ENCODE data around the gene ALOX12B.
"Not testable (repeated sequence)": the region's sequence is repeated elsewhere in the genome, so short reads cannot be mapped to it uniquely, and the experiment has no call there.

ALOX12B gene

DNA sequence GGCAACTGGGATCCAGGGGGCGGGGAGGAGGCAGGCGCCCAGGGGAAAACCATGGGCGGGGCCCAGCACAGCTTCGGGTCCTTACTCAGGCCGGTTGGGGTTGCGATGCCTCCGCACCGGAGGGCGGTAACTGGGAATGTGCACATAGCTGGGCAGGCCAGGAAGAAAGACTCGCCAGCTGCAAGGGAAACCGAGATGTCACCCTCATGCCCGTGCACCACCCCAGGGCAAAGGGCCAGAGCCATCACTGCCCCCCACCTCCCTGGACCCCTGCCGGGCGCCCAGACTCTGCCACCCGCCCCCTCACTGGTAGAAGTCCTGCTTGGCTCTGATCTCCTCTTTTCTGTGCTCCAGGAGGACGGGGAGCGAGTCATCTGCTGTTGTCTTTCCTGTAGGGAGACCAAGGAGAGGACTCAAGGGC lies 6.7 kb downstream of the ALOX12B start:
- Histone ChIP-seq H3K4me1 (ENCODE audit: insufficient read depth, low read length, severe bottlenecking) (peaks cover 7% of the 10 kb centered on the region), H3K9me2 (ENCODE audit: low read depth, low read length) (no peaks in the 10 kb centered on the region), H4K20me1 (ENCODE audit: insufficient read depth, low read length) (no peaks in the 10 kb centered on the region), H3F3A (ENCODE audit: insufficient read depth, low read length) (no peaks in the 10 kb centered on the region), H3K27ac (ENCODE audit: low read depth, low read length, poor library complexity, severe bottlenecking) (no peak overlapping the region), H3K4me3 (ENCODE audit: low read depth, low read length, poor library complexity, severe bottlenecking) (no peak overlapping the region), H3K79me2 (ENCODE audit: insufficient read depth, low read length) (no peaks in the 10 kb centered on the region), H2AFZ (ENCODE audit: low read length) (no peak overlapping the region), H3K36me3 (ENCODE audit: insufficient read depth, low read length) (no peaks in the 10 kb centered on the region; the same call in 1 of the 2 replicates), H3K9ac (ENCODE audit: low read length) (no peak overlapping the region), H3K27me3 (ENCODE audit: insufficient read depth, low read length) (no peaks in the 10 kb centered on the region), H3K9me3 (ENCODE audit: low read length) (no peaks in the 10 kb centered on the region), H3K4me2 (ENCODE audit: low read length) (no peak overlapping the region)
- no peak for TF ChIP-seq EZH2 (IDR thresholded peaks at IDR 0.05; ENCODE audit: borderline replicate concordance, low read length)
- TF ChIP-seq, protein P1, sequence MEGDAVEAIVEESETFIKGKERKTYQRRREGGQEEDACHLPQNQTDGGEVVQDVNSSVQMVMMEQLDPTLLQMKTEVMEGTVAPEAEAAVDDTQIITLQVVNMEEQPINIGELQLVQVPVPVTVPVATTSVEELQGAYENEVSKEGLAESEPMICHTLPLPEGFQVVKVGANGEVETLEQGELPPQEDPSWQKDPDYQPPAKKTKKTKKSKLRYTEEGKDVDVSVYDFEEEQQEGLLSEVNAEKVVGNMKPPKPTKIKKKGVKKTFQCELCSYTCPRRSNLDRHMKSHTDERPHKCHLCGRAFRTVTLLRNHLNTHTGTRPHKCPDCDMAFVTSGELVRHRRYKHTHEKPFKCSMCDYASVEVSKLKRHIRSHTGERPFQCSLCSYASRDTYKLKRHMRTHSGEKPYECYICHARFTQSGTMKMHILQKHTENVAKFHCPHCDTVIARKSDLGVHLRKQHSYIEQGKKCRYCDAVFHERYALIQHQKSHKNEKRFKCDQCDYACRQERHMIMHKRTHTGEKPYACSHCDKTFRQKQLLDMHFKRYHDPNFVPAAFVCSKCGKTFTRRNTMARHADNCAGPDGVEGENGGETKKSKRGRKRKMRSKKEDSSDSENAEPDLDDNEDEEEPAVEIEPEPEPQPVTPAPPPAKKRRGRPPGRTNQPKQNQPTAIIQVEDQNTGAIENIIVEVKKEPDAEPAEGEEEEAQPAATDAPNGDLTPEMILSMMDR (IDR thresholded peaks at IDR 0.05; ENCODE audit: low read length) = no peak

DNA sequence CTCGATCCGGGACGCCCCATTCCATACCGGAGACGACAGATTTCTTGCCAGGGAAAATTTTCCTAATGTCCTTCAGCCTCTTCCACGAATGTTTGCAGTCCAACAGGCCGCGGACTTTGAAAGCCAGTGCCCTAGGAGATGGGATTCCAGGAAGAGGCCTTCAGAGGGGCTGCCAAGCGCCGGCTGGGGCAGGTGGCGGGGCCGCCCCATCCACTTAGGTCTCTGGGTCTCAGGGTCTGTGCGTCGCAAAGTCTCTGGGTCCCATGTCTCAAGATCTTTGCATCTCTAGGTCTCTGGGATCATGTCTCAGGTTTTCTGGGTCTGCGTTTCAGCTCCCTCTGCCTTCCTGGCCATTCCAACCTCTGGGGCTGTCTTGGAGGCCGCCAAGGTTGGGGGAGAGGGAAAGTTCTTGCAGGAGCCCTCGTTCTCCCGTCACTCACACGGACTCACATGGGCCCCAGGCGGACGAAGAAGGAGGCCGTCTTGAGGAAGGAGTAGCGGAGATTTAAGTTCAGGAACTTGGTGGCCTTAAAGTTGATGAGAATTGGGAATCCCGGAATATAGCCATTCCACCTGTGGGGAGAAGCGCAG lies 7.2 kb downstream of the ALOX12B start:
- Histone ChIP-seq H3K79me2 (ENCODE audit: insufficient read depth, low read length) (no peaks in the 10 kb centered on the region), H3K4me2 (ENCODE audit: low read length) (peak overlapping the region; percentile 89), H3K27me3 (ENCODE audit: insufficient read depth, low read length) (no peaks in the 10 kb centered on the region), H3K9ac (ENCODE audit: low read length) (peak overlapping the region; percentile 75; the same call in 1 of the 2 replicates), H2AFZ (ENCODE audit: low read length) (no peak overlapping the region), H3F3A (ENCODE audit: insufficient read depth, low read length) (no peaks in the 10 kb centered on the region), H3K9me3 (ENCODE audit: low read length) (no peaks in the 10 kb centered on the region), H3K4me1 (ENCODE audit: insufficient read depth, low read length, severe bottlenecking) (peaks cover 7% of the 10 kb centered on the region), H4K20me1 (ENCODE audit: insufficient read depth, low read length) (no peaks in the 10 kb centered on the region), H3K36me3 (ENCODE audit: insufficient read depth, low read length) (no peaks in the 10 kb centered on the region; the same call in 1 of the 2 replicates), H3K27ac (ENCODE audit: low read depth, low read length, poor library complexity, severe bottlenecking) (no peak overlapping the region), H3K9me2 (ENCODE audit: low read depth, low read length) (no peaks in the 10 kb centered on the region), H3K4me3 (ENCODE audit: low read depth, low read length, poor library complexity, severe bottlenecking) (peak overlapping the region; percentile 71)
- TF ChIP-seq, protein P1 (IDR thresholded peaks at IDR 0.05; ENCODE audit: low read length) = no peak
- TF ChIP-seq EZH2 (IDR thresholded peaks at IDR 0.05; ENCODE audit: borderline replicate concordance, low read length) = no peak

DNA sequence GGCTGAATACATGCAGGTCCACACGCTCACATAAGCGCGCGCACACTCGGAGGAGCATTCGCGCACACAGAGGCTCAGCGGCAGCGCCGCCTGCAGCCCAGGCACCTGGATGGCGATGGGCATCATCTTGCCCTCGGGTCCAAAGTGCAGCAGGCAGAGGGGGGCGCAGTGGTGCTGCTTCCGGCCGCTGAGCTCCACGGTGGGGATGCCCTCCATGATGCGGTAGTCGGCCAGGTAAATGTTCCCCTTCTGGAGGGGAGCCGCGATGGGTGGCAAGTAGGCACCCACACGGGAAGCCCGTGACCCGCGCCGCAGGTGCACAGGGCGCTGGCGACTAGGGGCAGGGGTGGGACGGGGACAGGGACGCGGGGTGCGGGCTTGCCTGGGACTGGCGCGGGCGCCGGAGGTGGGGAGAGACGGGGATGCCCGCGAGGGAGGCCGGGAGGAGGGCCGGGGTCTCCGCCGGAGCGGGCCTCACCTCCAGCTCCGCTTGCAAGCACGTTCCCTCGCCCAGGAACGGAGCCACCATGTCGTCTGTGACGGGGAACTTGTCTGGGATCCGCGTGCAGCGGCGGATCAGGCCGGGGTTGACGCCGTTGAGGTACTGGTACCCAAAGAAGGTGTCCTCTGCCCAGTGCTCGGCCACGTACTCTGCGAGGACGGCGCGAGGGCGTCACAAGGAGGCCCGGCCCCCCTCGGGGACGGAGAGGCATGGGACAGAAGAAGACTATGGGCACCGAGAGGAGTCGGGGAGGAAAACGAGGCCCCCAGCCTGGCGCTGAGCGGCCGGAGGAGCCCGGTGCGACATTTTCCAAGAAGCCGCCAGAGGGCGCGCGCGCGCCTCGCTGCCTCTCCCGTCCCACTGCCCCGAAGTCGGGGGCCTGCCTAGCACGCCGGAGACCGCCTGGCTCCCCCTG lies 8.0 kb downstream of the ALOX12B start:
- H3K79me2 ChIP-seq (ENCODE audit: insufficient read depth, low read length) = no peaks in the 10 kb centered on the region
- no peaks in the 10 kb centered on the region for H4K20me1 ChIP-seq (ENCODE audit: insufficient read depth, low read length)
- no peaks in the 10 kb centered on the region for H3F3A ChIP-seq (ENCODE audit: insufficient read depth, low read length)
- H3K4me3 ChIP-seq (ENCODE audit: low read depth, low read length, poor library complexity, severe bottlenecking) = peak overlapping the region; percentile 71
- H3K9ac ChIP-seq (ENCODE audit: low read length) = peak overlapping the region; percentile 75
- H3K36me3 ChIP-seq (ENCODE audit: insufficient read depth, low read length) = no peaks in the 10 kb centered on the region; the same call in 1 of the 2 replicates
- H3K4me1 ChIP-seq (ENCODE audit: insufficient read depth, low read length, severe bottlenecking) = peaks cover 7% of the 10 kb centered on the region
- no peak for TF ChIP-seq EZH2 (IDR thresholded peaks at IDR 0.05; ENCODE audit: borderline replicate concordance, low read length)
- TF ChIP-seq, protein P1 (IDR thresholded peaks at IDR 0.05; ENCODE audit: low read length) = peak; percentile 96
- no peak overlapping the region for H2AFZ ChIP-seq (ENCODE audit: low read length)
- H3K9me3 ChIP-seq (ENCODE audit: low read length) = no peaks in the 10 kb centered on the region
- no peaks in the 10 kb centered on the region for H3K9me2 ChIP-seq (ENCODE audit: low read depth, low read length)
- no peaks in the 10 kb centered on the region for H3K27me3 ChIP-seq (ENCODE audit: insufficient read depth, low read length)
- H3K4me2 ChIP-seq (ENCODE audit: low read length) = peak overlapping the region; percentile 89
- peak overlapping the region; percentile 4 for H3K27ac ChIP-seq (ENCODE audit: low read depth, low read length, poor library complexity, severe bottlenecking)

DNA sequence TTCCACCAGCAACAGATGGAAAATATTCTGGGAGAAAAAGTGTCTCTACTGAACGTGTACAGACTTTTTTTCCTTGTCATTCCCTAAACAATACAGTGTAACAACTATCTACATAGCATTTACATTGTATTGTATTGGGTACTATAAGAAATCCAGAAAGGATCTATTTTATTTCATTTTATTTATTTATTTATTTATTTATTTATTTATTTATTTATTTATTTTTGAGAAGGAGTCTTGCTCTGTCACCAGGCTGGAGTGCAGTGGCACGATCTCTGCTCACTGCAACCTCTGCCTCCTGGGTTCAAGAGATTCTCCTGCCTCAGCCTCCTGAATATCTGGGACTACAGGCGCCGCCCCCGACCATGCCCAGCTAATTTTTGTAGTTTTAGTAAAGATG lies 9.6 kb downstream of the ALOX12B start:
- H3K4me3 ChIP-seq (ENCODE audit: low read depth, low read length, poor library complexity, severe bottlenecking); H3K27me3 ChIP-seq (ENCODE audit: insufficient read depth, low read length); H3K79me2 ChIP-seq (ENCODE audit: insufficient read depth, low read length); H3K36me3 ChIP-seq (ENCODE audit: insufficient read depth, low read length); H3K4me2 ChIP-seq (ENCODE audit: low read length); H3K9ac ChIP-seq (ENCODE audit: low read length); H3K9me2 ChIP-seq (ENCODE audit: low read depth, low read length); H2AFZ ChIP-seq (ENCODE audit: low read length); H3K27ac ChIP-seq (ENCODE audit: low read depth, low read length, poor library complexity, severe bottlenecking); H4K20me1 ChIP-seq (ENCODE audit: insufficient read depth, low read length); H3K9me3 ChIP-seq (ENCODE audit: low read length); H3F3A ChIP-seq (ENCODE audit: insufficient read depth, low read length); H3K4me1 ChIP-seq (ENCODE audit: insufficient read depth, low read length, severe bottlenecking): not testable (repeated sequence)

All from OCI-LY1 (cell line).